Uterus (tissue), 4 donors: ENCODE results near the gene ABHD8. TPM values are rescaled to one million over a fixed set of nuclear protein-coding genes. Genes with fewer than 3 reads are reported as not detected.

ENCODE experiments used
- DNase-seq, 2 donors: peaks; one replicate each; pipeline ENCODE4 v3.0.0-alpha.2; 2019 to 2020
- H3K27ac ChIP-seq, 2 donors: fragments of 200-600 bp; sonication (generic); 1 replicate in 1 of 2; 2 replicates in 1 of 2; pipeline ENCODE4 v1.5.1; 2016 to 2018
- H3K27me3 ChIP-seq, 2 donors: fragments of 200-600 bp; sonication (generic); one replicate each; pipeline ENCODE4 v1.5.1; 2018 to 2019; ENCODE audit warnings: control low read depth in 1 of 2
- H3K36me3 ChIP-seq, 2 donors: fragments of 200-600 bp; sonication (generic); one replicate each; pipeline ENCODE4 v1.5.1; 2019; ENCODE audit warnings: control low read depth in 1 of 2
- H3K4me1 ChIP-seq, 2 donors: fragments of 200-600 bp; sonication (generic); one replicate each; pipeline ENCODE4 v1.5.1; 2018 to 2019; ENCODE audit warnings: control low read depth in 1 of 2
- H3K4me3 ChIP-seq, 2 donors: fragments of 200-600 bp; sonication (generic); 1 replicate in 1 of 2; 2 replicates in 1 of 2; pipeline ENCODE4 v1.5.1; 2018 to 2019; ENCODE audit warnings: mild to moderate bottlenecking in 1 of 2
- H3K9me3 ChIP-seq, 2 donors: fragments of 200-600 bp; sonication (generic); one replicate each; pipeline ENCODE4 v1.5.1; 2019; ENCODE audit warnings: control low read depth in 1 of 2
- POLR2A ChIP-seq, 2 donors: fragments of 450-650 bp; IDR thresholded peaks; one replicate each; pipeline ENCODE4 v1.6.1; 2016; ENCODE audit warnings: antibody characterized with exemption in 2 of 2, mild to moderate bottlenecking in 1 of 2, moderate library complexity in 1 of 2
- intact Hi-C: fragments of 100-400 bp; cut with DNase I; formaldehyde crosslinking; loops from one replicate; pipeline ENCODE4 v1.15.1; 2023; ENCODE audit warnings: low total_unique reads
- total RNA-seq, 4 donors: library from RNA; depleted of rRNA in 3 of 4; stranded (reverse); fragments of >200 nt in 3 of 4; gene quantifications; one replicate each; pipeline versions ENCODE4 v1.1.0 to v1.2.4, GENCODE V29; 2014 to 2023
- TF ChIP-seq, protein P1 (sequence below), 4 experiments: fragments of 200-600 bp in 2 of 4; fragments of 450-650 bp in 2 of 4; sonication (generic) in 2 of 4; IDR thresholded peaks; one replicate each; pipeline ENCODE4 v1.5.1; 2016 to 2019; ENCODE audit warnings: antibody characterized with exemption in 4 of 4, mild to moderate bottlenecking in 2 of 4, moderate library complexity in 1 of 4
- donor health status: DM: yes; HTN: yes; CAD: no.

The ABHD8 gene
- total RNA-seq, 4 donors from 2014 or later: 9.0 to 115 (median 19.2) TPM

- Histone ChIP-seq H3K36me3 (no peaks in the 10 kb centered on the region), H3K9me3 (no peaks in the 10 kb centered on the region), H3K27ac (peak within 1 kb of the TSS; percentile 75 to 89), H3K4me1 (peaks cover 0 to 28% of the 10 kb centered on the region in 2 donors), H3K27me3 (no peaks in the 10 kb centered on the region), H3K4me3 (peak within 1 kb of the TSS; percentile 53 to 77)
- intact Hi-C loops: no loop called here
- DNase-seq: peak; percentile 95 to 97
- TF ChIP-seq, protein P1, sequence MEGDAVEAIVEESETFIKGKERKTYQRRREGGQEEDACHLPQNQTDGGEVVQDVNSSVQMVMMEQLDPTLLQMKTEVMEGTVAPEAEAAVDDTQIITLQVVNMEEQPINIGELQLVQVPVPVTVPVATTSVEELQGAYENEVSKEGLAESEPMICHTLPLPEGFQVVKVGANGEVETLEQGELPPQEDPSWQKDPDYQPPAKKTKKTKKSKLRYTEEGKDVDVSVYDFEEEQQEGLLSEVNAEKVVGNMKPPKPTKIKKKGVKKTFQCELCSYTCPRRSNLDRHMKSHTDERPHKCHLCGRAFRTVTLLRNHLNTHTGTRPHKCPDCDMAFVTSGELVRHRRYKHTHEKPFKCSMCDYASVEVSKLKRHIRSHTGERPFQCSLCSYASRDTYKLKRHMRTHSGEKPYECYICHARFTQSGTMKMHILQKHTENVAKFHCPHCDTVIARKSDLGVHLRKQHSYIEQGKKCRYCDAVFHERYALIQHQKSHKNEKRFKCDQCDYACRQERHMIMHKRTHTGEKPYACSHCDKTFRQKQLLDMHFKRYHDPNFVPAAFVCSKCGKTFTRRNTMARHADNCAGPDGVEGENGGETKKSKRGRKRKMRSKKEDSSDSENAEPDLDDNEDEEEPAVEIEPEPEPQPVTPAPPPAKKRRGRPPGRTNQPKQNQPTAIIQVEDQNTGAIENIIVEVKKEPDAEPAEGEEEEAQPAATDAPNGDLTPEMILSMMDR (IDR thresholded peaks at IDR 0.05): peak; percentile 70 to 93 (median 85)
- TF ChIP-seq POLR2A (IDR thresholded peaks at IDR 0.05): peak; percentile 70 to 91
These were observed 2.5 kb upstream of the ABHD8 start, which contains the start of gene MRPL34 for GRCh38 chr19:17305517-17306284. MRPL34 (plus strand) TSS chr19:17305872; CDS start chr19:17305893, 21 bp downstream.

- no peaks in the 10 kb centered on the region for H3K27me3 ChIP-seq
- no peak for DNase-seq
- H3K4me3 ChIP-seq: peak overlapping the region; percentile 53 to 77
- peaks cover 0 to 24% of the 10 kb centered on the region in 2 donors for H3K4me1 ChIP-seq
- H3K27ac ChIP-seq: peak overlapping the region; percentile 75 to 89
- intact Hi-C loops: no loop called here
- H3K9me3 ChIP-seq: no peaks in the 10 kb centered on the region
- TF ChIP-seq, protein P1 (IDR thresholded peaks at IDR 0.05): no peak
- no peak for TF ChIP-seq POLR2A (IDR thresholded peaks at IDR 0.05)
- H3K36me3 ChIP-seq: no peaks in the 10 kb centered on the region
These were observed 1.9 kb upstream of the ABHD8 start for GRCh38 chr19:17305216-17305516.

GRCh38 chr19:17304386-17305215 is 1.4 kb upstream of the ABHD8 start:
- Histone ChIP-seq H3K27me3 (no peaks in the 10 kb centered on the region), H3K36me3 (no peaks in the 10 kb centered on the region), H3K4me1 (peaks cover 0 to 20% of the 10 kb centered on the region in 2 donors), H3K9me3 (no peaks in the 10 kb centered on the region), H3K27ac (peak overlapping the region; percentile 88 to 89), H3K4me3 (no peak overlapping the region)
- TF ChIP-seq, protein P1 (IDR thresholded peaks at IDR 0.05): no peak
- TF ChIP-seq POLR2A (IDR thresholded peaks at IDR 0.05): no peak
- DNase-seq: peak in 1 of 2 donors; percentile 29
- intact Hi-C loops: no loop called here

DNA sequence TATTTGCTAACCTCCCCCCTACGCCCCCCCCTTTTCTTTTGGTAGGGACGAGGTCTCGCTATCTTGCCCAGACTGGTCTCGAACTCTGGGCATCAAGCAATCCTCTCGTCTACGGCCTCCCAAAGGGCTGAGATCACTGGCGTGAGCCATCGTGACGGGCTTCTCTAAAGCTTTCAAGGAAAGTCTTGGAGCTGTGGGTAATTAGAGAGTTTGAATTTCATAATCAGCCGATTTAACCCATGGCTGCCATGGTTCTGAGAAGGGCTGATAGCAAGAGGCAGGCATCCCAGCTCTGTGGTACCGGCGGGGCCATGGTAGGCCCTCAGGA is 679 bp upstream of the ABHD8 start:
- no peaks in the 10 kb centered on the region for H3K9me3 ChIP-seq
- DNase-seq: peak in 1 of 2 donors; percentile 26
- TF ChIP-seq POLR2A (IDR thresholded peaks at IDR 0.05): no peak
- TF ChIP-seq, protein P1 (IDR thresholded peaks at IDR 0.05): no peak
- H3K27ac ChIP-seq: peak overlapping the region; percentile 57 to 88
- intact Hi-C loops: no loop called here
- no peaks in the 10 kb centered on the region for H3K36me3 ChIP-seq
- no peaks in the 10 kb centered on the region for H3K27me3 ChIP-seq
- peaks cover 0 to 20% of the 10 kb centered on the region in 2 donors for H3K4me1 ChIP-seq
- H3K4me3 ChIP-seq: no peak overlapping the region
